HCT116 (cell line): ENCODE results near the gene JAGN1. TPM values are rescaled to one million over a fixed set of nuclear protein-coding genes. Genes with fewer than 3 reads are reported as not detected.

ENCODE experiments used
- ATAC-seq: fragments of 200-7000 bp; cut with Tn5 transposase; 2 replicates; pipeline ENCODE4 v1.9.1; 2020; ENCODE audit warnings: mild to moderate bottlenecking, moderate library complexity
- Bru-seq: library from RNA; stranded (reverse); fragments of 400-500 nt; gene quantifications from one replicate; lab custom pipeline; 2021; lab: Mats Ljungman, UMichigan
- BruChase-seq, 2 experiments: library from RNA; stranded (reverse); fragments of 400-500 nt; gene quantifications; one replicate each; lab custom pipeline; 2021; lab: Mats Ljungman, UMichigan
- BruUV-seq: library from RNA; stranded (reverse); fragments of 400-500 nt; replicated peaks from 2 replicates; lab custom pipeline; 2021; lab: Mats Ljungman, UMichigan
- CTCF ChIA-PET: fragments of 300-600 bp; sonication (Branson Sonifier 250); formaldehyde crosslinking; loops from one replicate; lab custom pipeline; 2021; ENCODE audit warnings: antibody characterized with exemption; lab: Charles Lee
- POLR2A ChIA-PET: fragments of 300-600, 350-600 bp; sonication (Branson Sonifier 250); formaldehyde crosslinking; loops from one replicate; lab custom pipeline; 2021; ENCODE audit warnings: antibody characterized with exemption; lab: Charles Lee
- RAD21 ChIA-PET, 2 experiments: fragments of 300-600 bp; sonication (Branson Sonifier 250); formaldehyde crosslinking; loops; one replicate each; lab custom pipeline; 2023; ENCODE audit warnings: low total read pairs in 2 of 2; ENCODE audit not compliant: uncharacterized antibody in 2 of 2, unreplicated experiment in 2 of 2, low non-redundant PET in 1 of 2; lab: Charles Lee
- DNase-seq: peaks from one replicate; pipeline ENCODE4 v3.0.0-alpha.2; 2010; ENCODE audit warnings: low read depth, low spot score
- H2AFZ ChIP-seq: fragments of 200-600 bp; shearing (Covaris generic), sonication (generic); 2 replicates; pipeline ENCODE4 v1.6.1; 2017; ENCODE audit warnings: low read depth, mixed run types, mixed read lengths, antibody characterized with exemption, low read length; ENCODE audit not compliant: poor library complexity, severe bottlenecking
- H3K27ac ChIP-seq: 2 replicates; pipeline ENCODE4 v1.5.1; 2012; ENCODE audit warnings: low read depth, low read length
- H3K27me3 ChIP-seq: fragments of 200-600 bp; sonication (generic); 2 replicates; pipeline ENCODE4 v1.6.1; 2016; ENCODE audit warnings: mixed run types, low read length, mixed read lengths; ENCODE audit not compliant: insufficient read depth
- H3K36me3 ChIP-seq, 2 experiments: fragments of 200-500 bp in 1 of 2; fragments of 200-600 bp in 1 of 2; sonication (Bioruptor generic) in 1 of 2; sonication (generic) in 1 of 2; 2 replicates each; pipeline versions ENCODE4 v1.5.1 to v1.6.1; 2014 to 2016; ENCODE audit warnings: low read length in 2 of 2, inconsistent platforms in 1 of 2, mixed read lengths in 1 of 2, mixed run types in 1 of 2; ENCODE audit not compliant: insufficient read depth in 2 of 2, control insufficient read depth in 1 of 2
- H3K4me1 ChIP-seq, 2 experiments: fragments of 200-600 bp in 1 of 2; sonication (generic) in 1 of 2; 2 replicates each; pipeline versions ENCODE4 v1.5.1 to v1.6.1; 2012 to 2017; ENCODE audit warnings: low read length in 2 of 2, inconsistent platforms in 1 of 2, mild to moderate bottlenecking in 1 of 2, mixed read lengths in 1 of 2, mixed run types in 1 of 2, moderate library complexity in 1 of 2; ENCODE audit not compliant: insufficient read depth in 2 of 2, control insufficient read depth in 1 of 2
- H3K4me2 ChIP-seq: fragments of 200-600 bp; sonication (generic); 2 replicates; pipeline ENCODE4 v1.6.1; 2017; ENCODE audit warnings: mixed run types, low read length, mixed read lengths
- H3K4me3 ChIP-seq, 2 experiments: fragments of 200-600 bp in 1 of 2; sonication (generic) in 1 of 2; replicated peaks in 1 of 2; 2 replicates each; pipeline ENCODE4 v1.5.1; 2011 to 2016; ENCODE audit warnings: low read length in 2 of 2, control low read depth in 1 of 2, low read depth in 1 of 2, mild to moderate bottlenecking in 1 of 2, mixed read lengths in 1 of 2, mixed run types in 1 of 2
- H3K79me2 ChIP-seq: fragments of 200-600 bp; sonication (generic); 2 replicates; pipeline ENCODE4 v1.6.1; 2017; ENCODE audit warnings: mild to moderate bottlenecking, mixed run types, low read length, moderate library complexity, mixed read lengths; ENCODE audit not compliant: insufficient read depth
- H3K9ac ChIP-seq: fragments of 200-600 bp; sonication (generic); 2 replicates; pipeline ENCODE4 v1.6.1; 2016; ENCODE audit warnings: low read length, mixed read lengths
- H3K9me2 ChIP-seq: fragments of 200-600 bp; sonication (generic), shearing (Covaris generic); 2 replicates; pipeline ENCODE4 v1.6.1; 2017; ENCODE audit warnings: mixed run types, mild to moderate bottlenecking, moderate library complexity; ENCODE audit not compliant: insufficient read depth
- H3K9me3 ChIP-seq, 2 experiments: fragments of 200-500 bp in 1 of 2; fragments of 200-600 bp in 1 of 2; sonication (Bioruptor generic) in 1 of 2; sonication (generic) in 1 of 2; 2 replicates each; pipeline ENCODE4 v1.6.1; 2014 to 2017; ENCODE audit warnings: low read length in 2 of 2, mixed read lengths in 2 of 2, inconsistent platforms in 1 of 2, low read depth in 1 of 2, mild to moderate bottlenecking in 1 of 2, mixed run types in 1 of 2, moderate library complexity in 1 of 2; ENCODE audit not compliant: control insufficient read depth in 1 of 2, insufficient read depth in 1 of 2
- H4K20me1 ChIP-seq: fragments of 200-600 bp; sonication (generic), shearing (Covaris generic); 2 replicates; pipeline ENCODE4 v1.6.1; 2017; ENCODE audit warnings: mixed run types, mild to moderate bottlenecking, moderate library complexity; ENCODE audit not compliant: insufficient read depth
- CBX3 ChIP-seq: IDR thresholded peaks from 2 replicates; pipeline ENCODE4 v1.6.1; 2012; ENCODE audit warnings: low read depth
- CEBPB ChIP-seq: IDR thresholded peaks from 2 replicates; pipeline ENCODE4 v1.6.1; 2012; ENCODE audit warnings: low read depth
- CTCF ChIP-seq, 3 experiments: fragments of 200-600 bp in 1 of 3; sonication (generic) in 1 of 3; IDR thresholded peaks in 2 of 3; conservative IDR thresholded peaks in 1 of 3; 2 replicates each; pipeline ENCODE4 v1.5.1; 2012 to 2017; ENCODE audit warnings: low read depth in 2 of 3, low read length in 2 of 3, antibody characterized with exemption in 1 of 3, borderline replicate concordance in 1 of 3, control low read depth in 1 of 3, mild to moderate bottlenecking in 1 of 3, mixed read lengths in 1 of 3, mixed run types in 1 of 3, moderate library complexity in 1 of 3; ENCODE audit not compliant: insufficient read depth in 1 of 3
- EGR1 ChIP-seq: IDR thresholded peaks from 2 replicates; pipeline ENCODE4 v1.6.1; 2012; ENCODE audit warnings: low read depth
- EZH2 ChIP-seq: fragments of 200-600 bp; sonication (generic); IDR thresholded peaks from 2 replicates; pipeline ENCODE4 v1.6.1; 2017; ENCODE audit warnings: antibody characterized with exemption, mixed run types
- EZH2phosphoT487 ChIP-seq: fragments of 200-600 bp; IDR thresholded peaks from 2 replicates; pipeline ENCODE4 v1.6.1; 2018; ENCODE audit warnings: antibody characterized with exemption, borderline replicate concordance
- FOSL1 ChIP-seq: IDR thresholded peaks from 2 replicates; pipeline ENCODE4 v1.6.1; 2012; ENCODE audit warnings: low read depth
- POLR2AphosphoS5 ChIP-seq: IDR thresholded peaks from 2 replicates; pipeline ENCODE4 v1.6.1; 2011; ENCODE audit warnings: mild to moderate bottlenecking, low read depth, low read length, moderate library complexity
- RAD21 ChIP-seq: IDR thresholded peaks from 2 replicates; pipeline ENCODE4 v1.6.1; 2012; ENCODE audit warnings: low read depth, mild to moderate bottlenecking
- REST ChIP-seq: IDR thresholded peaks from 2 replicates; pipeline ENCODE4 v1.6.1; 2012; ENCODE audit warnings: low read depth
- SIN3A ChIP-seq: IDR thresholded peaks from 2 replicates; pipeline ENCODE4 v1.6.1; 2012; ENCODE audit warnings: low read depth
- SP1 ChIP-seq: IDR thresholded peaks from 2 replicates; pipeline ENCODE4 v1.6.1; 2012; ENCODE audit warnings: low read depth
- SRF ChIP-seq: IDR thresholded peaks from 2 replicates; pipeline ENCODE4 v1.6.1; 2012; ENCODE audit warnings: low read depth
- TCF7L2 ChIP-seq: IDR thresholded peaks from 2 replicates; pipeline ENCODE4 v1.7.0; 2011; ENCODE audit warnings: borderline replicate concordance, inconsistent platforms; ENCODE audit not compliant: insufficient read depth, insufficient read length; ENCODE audit errors: extremely low read depth
- ZBTB33 ChIP-seq: IDR thresholded peaks from 2 replicates; pipeline ENCODE4 v1.6.1; 2011; ENCODE audit warnings: mild to moderate bottlenecking, low read length, moderate library complexity; ENCODE audit not compliant: insufficient replicate concordance; ENCODE audit errors: extremely low read depth
- ZFX ChIP-seq: fragments of 450-650 bp; IDR thresholded peaks from 2 replicates; pipeline ENCODE4 v1.6.1; 2017
- intact Hi-C: fragments of 100-400 bp; cut with micrococcal nuclease; formaldehyde crosslinking; loops from 2 replicates; pipeline ENCODE4 v1.10.0; 2022
- long read RNA-seq: library from polyadenylated mRNA; unstranded; transcript quantifications from one replicate; pipeline ENCODE4 v2.0.0, GENCODE V29; 2021; ENCODE audit not compliant: unreplicated experiment
- polyA plus RNA-seq: library from polyadenylated mRNA; unstranded; fragments of >200 nt; gene quantifications from 2 replicates; pipeline ENCODE4 v1.2.1, GENCODE V29; 2012; ENCODE audit warnings: missing spikeins
- total RNA-seq: library from RNA; stranded (reverse); gene quantifications from one replicate; pipeline ENCODE4 v1.2.1, GENCODE V29; 2021; ENCODE audit not compliant: unreplicated experiment
- TF ChIP-seq, protein P1 (sequence below): IDR thresholded peaks from 2 replicates; pipeline ENCODE4 v1.6.1; 2012

The JAGN1 gene
- total RNA-seq (33.4 TPM), Bru-seq, nascent RNA (percentile 96 among the genes with signal in this experiment), BruChase-seq, experiment 1, labeled RNA remaining after a 6-hour chase (percentile 84 among the genes with signal in this experiment), BruChase-seq, experiment 2, labeled RNA remaining after a 2-hour chase (percentile 95 among the genes with signal in this experiment)
- 35.8 and 40.4 TPM in 2 replicates for polyA plus RNA-seq
- long read RNA-seq, transcript JAGN1-201 (2 exons, 1,675 nt) = major isoform, 55 of 58 reads
- long read RNA-seq, partial matches to known transcripts = 2 of 58 reads
- long read RNA-seq, other reads (novel, unspliced or antisense) = 1 of 58 reads

DNA sequence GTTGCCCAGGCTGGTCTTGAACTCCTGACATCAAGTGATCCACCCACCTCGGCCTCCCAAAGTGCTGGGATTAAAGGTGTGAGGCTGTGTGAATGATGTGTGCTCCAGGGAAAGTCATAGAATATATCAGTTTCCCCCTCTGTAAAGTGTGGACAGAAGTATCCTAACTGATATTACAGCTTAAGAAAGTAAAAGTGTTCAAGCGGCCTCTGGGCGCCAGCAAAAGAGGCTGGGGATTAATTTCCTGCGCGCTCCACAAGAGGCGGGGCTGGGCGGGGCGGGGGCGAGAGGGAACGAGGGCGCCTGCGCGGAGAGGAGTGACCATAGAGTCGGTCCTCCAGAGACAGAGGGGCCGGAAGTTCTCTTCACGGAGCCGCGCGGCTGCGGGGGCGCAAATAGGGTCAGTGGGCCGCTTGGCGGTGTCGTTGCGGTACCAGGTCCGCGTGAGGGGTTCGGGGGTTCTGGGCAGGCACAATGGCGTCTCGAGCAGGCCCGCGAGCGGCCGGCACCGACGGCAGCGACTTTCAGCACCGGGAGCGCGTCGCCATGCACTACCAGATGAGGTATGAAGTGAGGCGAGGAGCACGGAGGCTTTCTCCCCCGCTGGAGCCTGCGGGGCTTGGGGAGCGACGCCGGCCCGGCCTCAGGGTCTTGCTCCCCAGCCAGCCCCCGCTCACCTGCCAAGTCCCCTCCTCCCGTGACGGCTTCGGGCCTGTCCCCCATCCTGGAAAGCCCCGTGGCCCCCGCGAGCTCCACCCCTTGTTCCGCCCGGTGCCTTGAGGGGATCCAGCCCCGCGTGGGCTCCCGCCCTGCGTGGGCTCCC lies at the start of gene JAGN1:
JAGN1 (plus strand) TSS at position 362 of the 823 bp plus-strand sequence; CDS start at position 475, 113 bp downstream.
- BruUV-seq = TSS peak; percentile 66
- H3K4me3 ChIP-seq = peak within 1 kb of the TSS; percentile 95 to 99
- H3K79me2 ChIP-seq = peaks cover 36% of the 10 kb centered on the region
- H4K20me1 ChIP-seq = no peaks in the 10 kb centered on the region
- ChIA-PET RAD21 (no interaction called here), POLR2A (interaction anchor here (0.6 to 2.0 kb wide), 2 partner anchors 12 to 248 kb away, joined by 3 to 6 read pairs; partner anchors contain the start of gene IL17RE), CTCF (no interaction called here)
- intact Hi-C loops = loop anchor here (5.0 kb wide), 1 partner anchor 42 kb away; the partner anchor contains the start of gene CRELD1
- ATAC-seq = peak; percentile 86
- H2AFZ ChIP-seq = peak within 1 kb of the TSS; percentile 60
- peaks cover 11 to 17% of the 10 kb centered on the region in 2 experiments; a peak in 3 of 4 replicates for H3K36me3 ChIP-seq
- peaks cover 4 to 28% of the 10 kb centered on the region in 2 experiments; a peak in 3 of 4 replicates for H3K4me1 ChIP-seq
- H3K9ac ChIP-seq = peak within 1 kb of the TSS; percentile 97
- H3K27me3 ChIP-seq = no peaks in the 10 kb centered on the region
- no peaks in the 10 kb centered on the region for H3K9me2 ChIP-seq
- DNase-seq = peak; percentile 75
- H3K4me2 ChIP-seq = peak within 1 kb of the TSS; percentile 96
- H3K9me3 ChIP-seq = no peaks in the 10 kb centered on the region
- peak within 1 kb of the TSS; percentile 92 for H3K27ac ChIP-seq
- TF ChIP-seq CEBPB (no peak), EZH2phosphoT487 (no peak), EGR1 (peak; percentile 98), SRF (no peak), SP1 (no peak), ZFX (peak; percentile 84), EZH2 (no peak), FOSL1 (no peak), POLR2AphosphoS5 (peak; percentile 95), TCF7L2 (no peak), ZBTB33 (no peak), SIN3A (peak; percentile 71), CTCF (IDR thresholded peaks at IDR 0.05 in 2 of 3, conservative IDR thresholded peaks at IDR 0.05 in 1 of 3; ENCODE audit: borderline replicate concordance in 1 of 3, insufficient read depth in 1 of 3, low read depth in 2 of 3, low read length in 2 of 3) (no peak), CBX3 (peak; percentile 23; the same call in 1 of the 2 replicates), REST (no peak), RAD21 (no peak)
- TF ChIP-seq, protein P1, sequence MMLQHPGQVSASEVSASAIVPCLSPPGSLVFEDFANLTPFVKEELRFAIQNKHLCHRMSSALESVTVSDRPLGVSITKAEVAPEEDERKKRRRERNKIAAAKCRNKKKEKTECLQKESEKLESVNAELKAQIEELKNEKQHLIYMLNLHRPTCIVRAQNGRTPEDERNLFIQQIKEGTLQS = no peak
